Measurements from ENCODE around the gene LDLRAD1. TPM values are rescaled to one million over a fixed set of nuclear protein-coding genes. Genes with fewer than 3 reads are reported as not detected.
"Not testable (repeated sequence)": the region's sequence is repeated elsewhere in the genome, so short reads cannot be mapped to it uniquely, and the experiment has no call there.

LDLRAD1 gene
- not detected for total RNA-seq
- long read RNA-seq = 0 reads

- DNase-seq (peak; percentile 42 to 54), ATAC-seq (peak; percentile 85)
- intact Hi-C loops (cut with DNase I, micrococcal nuclease) = no loop called here
Observed at GRCh38 chr1:54017979-54018378, at the start of gene LDLRAD1. LDLRAD1 (minus strand) TSS chr1:54018186; CDS start chr1:54018112, 74 bp downstream.

GRCh38 chr1:54064299-54064698 is 46.3 kb upstream of the LDLRAD1 start:
- DNase-seq (no peak), ATAC-seq (no peak)
- intact Hi-C loops (cut with DNase I, micrococcal nuclease) = no loop called here

GRCh38 chr1:54054438-54054749 is 36.4 kb upstream of the LDLRAD1 start:
- intact Hi-C loops (cut with DNase I, micrococcal nuclease) = no loop called here
- DNase-seq (no peak), ATAC-seq (no peak)

GRCh38 chr1:54053745-54054437 is 35.9 kb upstream of the LDLRAD1 start:
- DNase-seq = no peak
- intact Hi-C loops (cut with DNase I, micrococcal nuclease) = no loop called here

GRCh38 chr1:54052934-54053744 is 35.2 kb upstream of the LDLRAD1 start, which contains the start of the genes TCEANC2 and TMEM59:
TCEANC2 (plus strand) TSS chr1:54053608; CDS start chr1:54054423, 815 bp downstream.
TMEM59 (minus strand) TSS chr1:54053204; CDS start chr1:54053188, 16 bp downstream.
- ATAC-seq (peak; percentile 84), DNase-seq (peak; percentile 98 to 99)
- intact Hi-C loops (cut with DNase I, micrococcal nuclease) = no loop called here

More at GRCh38 chr1:54053745-54054437, 35.9 kb upstream of the LDLRAD1 start:
- peak; percentile 1 for ATAC-seq

- ATAC-seq (peak; percentile 28), DNase-seq (peak; percentile 36 to 48)
- intact Hi-C loops (cut with DNase I, micrococcal nuclease) = no loop called here
Observed at GRCh38 chr1:54052431-54052933, 34.5 kb upstream of the LDLRAD1 start.

- peak; percentile 38 for ATAC-seq
Observed at GRCh38 chr1:54051933-54052430, 34.0 kb upstream of the LDLRAD1 start.

GRCh38 chr1:54050435-54050834 is 32.4 kb upstream of the LDLRAD1 start:
- DNase-seq; intact Hi-C loops (cut with DNase I, micrococcal nuclease); ATAC-seq: not testable (repeated sequence)

More at GRCh38 chr1:54051933-54052430, 34.0 kb upstream of the LDLRAD1 start:
- intact Hi-C loops (cut with DNase I, micrococcal nuclease) = no loop called here
- DNase-seq = no peak

- DNase-seq = no peak
- no peak for ATAC-seq
- intact Hi-C loops (cut with DNase I, micrococcal nuclease) = loop anchor here in 1 of 2 donors (10.0 kb wide), 1 partner anchor 193 kb away; no protein-coding TSS in a partner anchor
Observed at GRCh38 chr1:54047384-54048305, 29.7 kb upstream of the LDLRAD1 start.

- no peak for DNase-seq
- no peak for ATAC-seq
- intact Hi-C loops (cut with DNase I, micrococcal nuclease) = loop anchor here in 1 of 2 donors (10.0 kb wide), 1 partner anchor 192 kb away; no protein-coding TSS in a partner anchor
Observed at GRCh38 chr1:54046671-54047383, 28.8 kb upstream of the LDLRAD1 start.

- DNase-seq (no peak), ATAC-seq (no peak)
- intact Hi-C loops (cut with DNase I, micrococcal nuclease) = loop anchor here in 1 of 2 donors (10.0 kb wide), 1 partner anchor 191 kb away; no protein-coding TSS in a partner anchor
Observed at GRCh38 chr1:54045496-54045895, 27.5 kb upstream of the LDLRAD1 start.

- intact Hi-C loops (cut with DNase I, micrococcal nuclease) = loop anchor here in 1 of 2 donors (10.0 kb wide), 1 partner anchor 187 kb away; no protein-coding TSS in a partner anchor
- ATAC-seq (no peak), DNase-seq (no peak)
Observed at GRCh38 chr1:54041806-54042205, 23.8 kb upstream of the LDLRAD1 start.

- no peak for ATAC-seq
- intact Hi-C loops (cut with DNase I, micrococcal nuclease) = loop anchor here in 1 of 2 donors (10.0 kb wide), 1 partner anchor 73 kb away; no protein-coding TSS in a partner anchor
- no peak for DNase-seq
Observed at GRCh38 chr1:54037476-54037875, 19.5 kb upstream of the LDLRAD1 start.

- intact Hi-C loops (cut with DNase I, micrococcal nuclease) = no loop called here
- ATAC-seq = peak; percentile 60
Observed at GRCh38 chr1:54028306-54029251, 10.6 kb upstream of the LDLRAD1 start.

GRCh38 chr1:54027848-54028247 is 9.9 kb upstream of the LDLRAD1 start:
- DNase-seq = no peak
- ATAC-seq = peak; percentile 46
- intact Hi-C loops (cut with DNase I, micrococcal nuclease) = no loop called here

More at GRCh38 chr1:54028306-54029251, 10.6 kb upstream of the LDLRAD1 start:
- no peak for DNase-seq

- DNase-seq; intact Hi-C loops (cut with DNase I, micrococcal nuclease); ATAC-seq: not testable (repeated sequence)
Observed at GRCh38 chr1:54024811-54025210, 6.8 kb upstream of the LDLRAD1 start.
